Measurements from ENCODE around the gene SERPIND1.

SERPIND1 gene

DNA sequence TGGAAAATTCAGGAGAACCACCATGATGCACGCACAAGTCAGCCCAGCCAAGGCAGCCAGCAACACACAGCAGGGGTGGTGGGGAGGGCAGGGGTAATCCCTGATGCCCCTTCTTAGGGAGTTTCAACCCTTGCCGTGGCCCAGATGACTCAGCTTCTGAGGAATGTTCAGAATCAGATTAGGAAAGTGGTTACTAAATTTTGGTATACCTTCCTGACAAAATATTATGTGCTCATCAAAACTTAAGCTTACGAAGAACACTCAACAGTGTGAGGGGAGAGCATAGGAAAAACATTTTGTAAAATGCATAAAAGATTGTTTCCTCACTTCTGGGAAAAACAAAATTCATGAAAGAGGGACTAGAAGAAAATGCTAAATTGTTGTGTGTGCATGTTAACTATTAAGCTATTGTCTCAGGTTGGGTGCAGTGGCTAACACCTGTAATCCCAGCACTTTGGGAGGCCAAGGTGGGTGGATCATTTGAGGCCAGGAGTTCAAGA, 32.1 kb downstream of the SERPIND1 start:
- H3K4me3 ChIP-seq (ENCODE audit: low read depth, low read length): no peak overlapping the region
- TF ChIP-seq, protein P1, sequence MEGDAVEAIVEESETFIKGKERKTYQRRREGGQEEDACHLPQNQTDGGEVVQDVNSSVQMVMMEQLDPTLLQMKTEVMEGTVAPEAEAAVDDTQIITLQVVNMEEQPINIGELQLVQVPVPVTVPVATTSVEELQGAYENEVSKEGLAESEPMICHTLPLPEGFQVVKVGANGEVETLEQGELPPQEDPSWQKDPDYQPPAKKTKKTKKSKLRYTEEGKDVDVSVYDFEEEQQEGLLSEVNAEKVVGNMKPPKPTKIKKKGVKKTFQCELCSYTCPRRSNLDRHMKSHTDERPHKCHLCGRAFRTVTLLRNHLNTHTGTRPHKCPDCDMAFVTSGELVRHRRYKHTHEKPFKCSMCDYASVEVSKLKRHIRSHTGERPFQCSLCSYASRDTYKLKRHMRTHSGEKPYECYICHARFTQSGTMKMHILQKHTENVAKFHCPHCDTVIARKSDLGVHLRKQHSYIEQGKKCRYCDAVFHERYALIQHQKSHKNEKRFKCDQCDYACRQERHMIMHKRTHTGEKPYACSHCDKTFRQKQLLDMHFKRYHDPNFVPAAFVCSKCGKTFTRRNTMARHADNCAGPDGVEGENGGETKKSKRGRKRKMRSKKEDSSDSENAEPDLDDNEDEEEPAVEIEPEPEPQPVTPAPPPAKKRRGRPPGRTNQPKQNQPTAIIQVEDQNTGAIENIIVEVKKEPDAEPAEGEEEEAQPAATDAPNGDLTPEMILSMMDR (IDR thresholded peaks at IDR 0.05; ENCODE audit: borderline replicate concordance, insufficient read depth, low read depth, low read length): no peak

DNA sequence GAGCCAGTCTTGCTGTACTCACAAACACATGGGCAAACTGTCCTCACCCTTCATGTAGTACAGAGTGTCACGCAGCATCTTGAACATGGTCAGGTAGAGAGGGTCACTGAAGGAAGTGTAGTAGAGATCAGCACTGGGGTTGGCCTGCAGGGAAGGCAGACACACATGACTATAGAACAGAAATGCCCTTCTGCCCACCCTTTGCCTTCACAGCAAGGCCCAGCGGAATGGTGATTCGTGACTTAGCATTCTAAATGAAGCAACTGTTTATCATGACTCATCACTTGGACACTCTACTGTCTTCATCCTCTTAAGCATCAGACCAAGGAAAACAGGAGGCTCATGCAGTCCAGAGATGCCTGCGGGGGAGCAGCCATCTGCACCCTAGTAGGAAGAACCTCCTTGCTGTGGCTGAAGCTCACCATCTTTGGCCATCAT, 33.4 kb downstream of the SERPIND1 start:
- H3K4me3 ChIP-seq (ENCODE audit: low read depth, low read length): no peak overlapping the region
- TF ChIP-seq, protein P1 (IDR thresholded peaks at IDR 0.05; ENCODE audit: borderline replicate concordance, insufficient read depth, low read depth, low read length): no peak

DNA sequence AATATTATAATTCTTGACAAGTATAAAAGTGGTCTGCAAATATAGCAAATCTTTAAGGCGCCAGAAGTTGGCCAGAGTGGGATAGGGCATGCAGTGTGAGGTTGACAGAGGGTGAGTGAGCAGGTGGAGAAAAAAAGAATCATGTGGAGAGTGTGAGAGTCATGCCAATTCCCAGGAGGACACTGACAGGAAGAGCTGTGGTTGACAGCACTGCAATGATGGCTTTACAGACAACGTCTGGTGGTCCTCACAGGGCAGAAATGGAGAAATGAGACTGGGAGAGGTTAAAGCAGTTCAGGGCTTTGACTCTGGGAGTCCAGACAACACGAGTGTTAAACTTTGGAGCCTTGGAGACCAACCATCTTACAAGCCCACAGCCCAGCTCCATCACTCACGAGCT, 34.9 kb downstream of the SERPIND1 start:
- TF ChIP-seq, protein P1 (IDR thresholded peaks at IDR 0.05; ENCODE audit: borderline replicate concordance, insufficient read depth, low read depth, low read length): no peak

DNA sequence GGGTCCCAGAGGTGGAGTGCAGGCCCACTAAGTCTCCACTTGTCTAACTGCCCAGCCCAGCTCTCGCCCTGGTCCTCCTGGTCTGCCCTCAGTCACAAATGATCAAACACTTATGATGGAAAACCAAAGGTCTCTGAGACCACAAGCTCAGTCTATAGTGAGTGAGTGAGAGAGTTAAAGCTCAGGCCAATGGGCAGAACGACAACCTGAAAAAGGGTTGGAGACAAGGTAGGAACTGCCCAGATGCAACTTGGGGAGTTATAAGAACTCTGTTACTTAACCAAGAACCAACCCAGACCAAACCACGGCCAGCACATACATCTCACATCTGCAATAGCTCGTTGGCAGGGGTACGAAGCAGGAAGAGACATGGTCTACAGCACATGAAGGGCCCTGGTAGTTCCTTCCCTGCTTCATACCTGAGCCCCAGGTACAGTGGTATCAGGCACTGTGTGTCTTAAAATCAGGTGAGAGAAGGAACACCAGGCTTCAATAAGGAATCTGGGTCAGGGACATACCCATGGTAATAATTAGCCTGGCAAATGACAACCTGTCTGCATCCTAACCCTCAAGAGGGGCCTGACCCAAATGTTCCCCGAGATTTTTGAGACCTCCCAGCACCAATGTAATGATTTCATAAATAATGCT, 35.7 kb downstream of the SERPIND1 start:
- no peak overlapping the region for H3K4me3 ChIP-seq (ENCODE audit: low read depth, low read length)

More for the DNA sequence above, 34.9 kb downstream of the SERPIND1 start:
- no peak overlapping the region for H3K4me3 ChIP-seq (ENCODE audit: low read depth, low read length)

DNA sequence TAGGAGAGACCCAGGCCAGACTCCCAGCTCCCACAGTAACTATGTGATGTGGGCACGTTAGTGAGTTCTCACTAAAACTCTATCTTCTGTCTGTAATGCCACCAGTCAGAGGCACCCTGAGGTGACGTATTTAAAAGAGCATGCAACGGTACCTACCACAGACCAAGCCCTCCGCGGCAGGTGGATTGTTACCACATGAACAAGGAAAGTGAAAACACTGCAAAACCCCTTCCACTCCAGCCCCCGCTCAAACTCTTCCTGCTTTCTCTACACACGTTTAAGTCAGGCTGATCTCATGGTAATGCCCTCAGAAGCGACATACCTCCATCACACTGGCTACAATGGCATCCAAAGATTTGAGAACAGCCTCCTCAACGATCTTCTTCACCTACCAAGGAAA, 36.7 kb downstream of the SERPIND1 start:
- TF ChIP-seq, protein P1 (IDR thresholded peaks at IDR 0.05; ENCODE audit: borderline replicate concordance, insufficient read depth, low read depth, low read length): no peak
- no peak overlapping the region for H3K4me3 ChIP-seq (ENCODE audit: low read depth, low read length)

More for the DNA sequence above, 35.7 kb downstream of the SERPIND1 start:
- TF ChIP-seq, protein P1 (IDR thresholded peaks at IDR 0.05; ENCODE audit: borderline replicate concordance, insufficient read depth, low read depth, low read length): no peak

DNA sequence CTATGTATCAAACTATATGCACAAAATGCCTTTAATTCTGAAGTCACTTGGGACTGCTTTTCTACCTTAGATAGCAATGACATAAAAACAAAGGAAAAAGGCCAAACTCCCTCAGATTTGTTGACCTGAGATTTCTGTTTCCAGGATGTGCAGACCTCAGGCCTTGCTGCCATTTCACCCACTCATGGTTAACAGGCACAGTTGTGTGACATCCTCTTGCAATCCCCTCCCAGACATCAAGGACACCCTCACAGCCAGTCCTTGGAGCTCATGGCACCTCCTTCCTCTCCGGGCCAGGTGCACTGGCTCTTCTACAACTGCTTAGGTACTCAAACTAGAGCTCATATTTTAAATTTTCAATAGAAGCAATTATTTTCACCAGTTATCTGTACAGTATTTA, 37.3 kb downstream of the SERPIND1 start:
- TF ChIP-seq, protein P1 (IDR thresholded peaks at IDR 0.05; ENCODE audit: borderline replicate concordance, insufficient read depth, low read depth, low read length): no peak
- no peak overlapping the region for H3K4me3 ChIP-seq (ENCODE audit: low read depth, low read length)
